Tibial artery (tissue), 4 donors: ENCODE results near the gene RNF4.
"Not testable (repeated sequence)": the region's sequence is repeated elsewhere in the genome, so short reads cannot be mapped to it uniquely, and the experiment has no call there.

Experiments
- DNase-seq, 2 donors: peaks; one replicate each; pipeline ENCODE4 v3.0.0-alpha.2; 2019
- H3K27ac ChIP-seq, 2 donors: fragments of 200-600 bp; sonication (generic) in 1 of 2; 1 replicate in 1 of 2; 2 replicates in 1 of 2; pipeline ENCODE4 v1.5.1; 2018 to 2019; ENCODE audit warnings: mild to moderate bottlenecking in 1 of 2
- H3K27me3 ChIP-seq, 2 donors: fragments of 200-600 bp; sonication (generic) in 1 of 2; one replicate each; pipeline versions ENCODE4 v1.5.1 to v1.6.0; 2016 to 2019
- H3K36me3 ChIP-seq, 3 donors: fragments of 200-600 bp; sonication (generic) in 2 of 3; one replicate each; pipeline ENCODE4 v1.5.1; 2016 to 2019; ENCODE audit warnings: mild to moderate bottlenecking in 2 of 3
- H3K4me1 ChIP-seq, 4 donors: fragments of 200-600 bp; sonication (generic) in 2 of 4; 1 replicate in 3 of 4; 2 replicates in 1 of 4; pipeline ENCODE4 v1.5.1; 2016 to 2019
- H3K4me3 ChIP-seq, 2 donors: fragments of 200-600 bp; sonication (generic) in 1 of 2; 1 replicate in 1 of 2; 2 replicates in 1 of 2; pipeline ENCODE4 v1.5.1; 2018 to 2019; ENCODE audit warnings: mild to moderate bottlenecking in 2 of 2
- H3K9me3 ChIP-seq, 3 donors: fragments of 200-600 bp; sonication (generic) in 1 of 3; one replicate each; pipeline ENCODE4 v1.5.1; 2016 to 2019
- intact Hi-C: fragments of 100-400 bp; cut with DNase I; formaldehyde crosslinking; loops from one replicate; pipeline ENCODE4 v1.15.0; 2023; ENCODE audit warnings: low total_unique reads
- TF ChIP-seq, protein P1 (sequence below), 2 experiments: fragments of 200-600 bp in 1 of 2; fragments of 450-650 bp in 1 of 2; IDR thresholded peaks; one replicate each; pipeline ENCODE4 v1.5.1; 2017 to 2019; ENCODE audit warnings: antibody characterized with exemption in 2 of 2, mild to moderate bottlenecking in 1 of 2, moderate library complexity in 1 of 2

The RNF4 gene

DNA sequence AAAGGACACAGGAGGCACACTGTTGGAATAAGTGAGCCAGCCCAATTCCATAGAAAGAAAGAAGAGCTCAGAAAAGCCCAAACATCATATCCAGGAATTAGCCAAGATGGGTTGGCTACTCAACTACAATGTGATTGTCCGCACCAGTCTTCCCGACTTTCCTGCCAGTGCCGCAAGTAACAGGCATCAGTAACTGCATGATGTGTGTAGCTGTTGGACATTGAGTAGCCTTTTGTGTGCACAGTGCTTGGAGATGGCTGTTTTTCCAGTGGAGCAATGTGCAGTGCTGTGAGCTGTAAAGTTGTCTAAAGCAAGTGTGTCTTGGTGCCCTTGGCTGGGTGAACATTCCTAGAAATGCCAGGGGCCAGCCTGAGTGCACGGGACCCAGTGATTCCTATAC, 38.4 kb downstream of the RNF4 start:
- Histone ChIP-seq H3K27me3 (no peaks in the 10 kb centered on the region), H3K36me3 (peaks cover 7 to 69% (median 30%) of the 10 kb centered on the region in 3 donors), H3K4me3 (no peak overlapping the region), H3K9me3 (no peaks in the 10 kb centered on the region), H3K4me1 (no peaks in the 10 kb centered on the region), H3K27ac (no peak overlapping the region)
- DNase-seq: no peak
- TF ChIP-seq, protein P1, sequence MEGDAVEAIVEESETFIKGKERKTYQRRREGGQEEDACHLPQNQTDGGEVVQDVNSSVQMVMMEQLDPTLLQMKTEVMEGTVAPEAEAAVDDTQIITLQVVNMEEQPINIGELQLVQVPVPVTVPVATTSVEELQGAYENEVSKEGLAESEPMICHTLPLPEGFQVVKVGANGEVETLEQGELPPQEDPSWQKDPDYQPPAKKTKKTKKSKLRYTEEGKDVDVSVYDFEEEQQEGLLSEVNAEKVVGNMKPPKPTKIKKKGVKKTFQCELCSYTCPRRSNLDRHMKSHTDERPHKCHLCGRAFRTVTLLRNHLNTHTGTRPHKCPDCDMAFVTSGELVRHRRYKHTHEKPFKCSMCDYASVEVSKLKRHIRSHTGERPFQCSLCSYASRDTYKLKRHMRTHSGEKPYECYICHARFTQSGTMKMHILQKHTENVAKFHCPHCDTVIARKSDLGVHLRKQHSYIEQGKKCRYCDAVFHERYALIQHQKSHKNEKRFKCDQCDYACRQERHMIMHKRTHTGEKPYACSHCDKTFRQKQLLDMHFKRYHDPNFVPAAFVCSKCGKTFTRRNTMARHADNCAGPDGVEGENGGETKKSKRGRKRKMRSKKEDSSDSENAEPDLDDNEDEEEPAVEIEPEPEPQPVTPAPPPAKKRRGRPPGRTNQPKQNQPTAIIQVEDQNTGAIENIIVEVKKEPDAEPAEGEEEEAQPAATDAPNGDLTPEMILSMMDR (IDR thresholded peaks at IDR 0.05): no peak
- intact Hi-C loops: no loop called here

DNA sequence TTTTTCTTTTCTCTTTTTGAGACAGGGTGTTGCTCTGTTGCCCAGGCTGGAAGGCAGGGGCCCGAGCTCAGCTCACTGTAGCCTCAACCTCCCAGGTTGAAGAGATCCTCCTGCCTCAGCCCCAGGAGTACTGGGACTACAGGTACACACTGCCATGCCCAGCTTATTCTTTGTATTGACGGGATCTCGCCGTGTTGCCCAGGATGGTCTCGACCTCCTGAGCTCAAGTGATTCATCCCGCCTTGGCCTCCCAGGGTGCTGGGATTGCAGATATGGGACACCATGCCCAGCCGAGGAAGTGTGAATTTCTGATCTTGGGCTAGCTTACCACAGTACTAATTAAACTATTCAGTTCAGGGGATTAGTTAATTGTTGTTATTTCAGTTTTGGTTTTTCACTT, 38.9 kb downstream of the RNF4 start:
- TF ChIP-seq, protein P1 (IDR thresholded peaks at IDR 0.05): no peak
- no peak overlapping the region for H3K4me3 ChIP-seq
- no peaks in the 10 kb centered on the region for H3K27me3 ChIP-seq
- no peak for DNase-seq
- no peaks in the 10 kb centered on the region for H3K4me1 ChIP-seq
- peaks cover 13 to 71% (median 36%) of the 10 kb centered on the region in 3 donors for H3K36me3 ChIP-seq
- intact Hi-C loops: no loop called here
- H3K9me3 ChIP-seq: no peaks in the 10 kb centered on the region
- no peak overlapping the region for H3K27ac ChIP-seq

DNA sequence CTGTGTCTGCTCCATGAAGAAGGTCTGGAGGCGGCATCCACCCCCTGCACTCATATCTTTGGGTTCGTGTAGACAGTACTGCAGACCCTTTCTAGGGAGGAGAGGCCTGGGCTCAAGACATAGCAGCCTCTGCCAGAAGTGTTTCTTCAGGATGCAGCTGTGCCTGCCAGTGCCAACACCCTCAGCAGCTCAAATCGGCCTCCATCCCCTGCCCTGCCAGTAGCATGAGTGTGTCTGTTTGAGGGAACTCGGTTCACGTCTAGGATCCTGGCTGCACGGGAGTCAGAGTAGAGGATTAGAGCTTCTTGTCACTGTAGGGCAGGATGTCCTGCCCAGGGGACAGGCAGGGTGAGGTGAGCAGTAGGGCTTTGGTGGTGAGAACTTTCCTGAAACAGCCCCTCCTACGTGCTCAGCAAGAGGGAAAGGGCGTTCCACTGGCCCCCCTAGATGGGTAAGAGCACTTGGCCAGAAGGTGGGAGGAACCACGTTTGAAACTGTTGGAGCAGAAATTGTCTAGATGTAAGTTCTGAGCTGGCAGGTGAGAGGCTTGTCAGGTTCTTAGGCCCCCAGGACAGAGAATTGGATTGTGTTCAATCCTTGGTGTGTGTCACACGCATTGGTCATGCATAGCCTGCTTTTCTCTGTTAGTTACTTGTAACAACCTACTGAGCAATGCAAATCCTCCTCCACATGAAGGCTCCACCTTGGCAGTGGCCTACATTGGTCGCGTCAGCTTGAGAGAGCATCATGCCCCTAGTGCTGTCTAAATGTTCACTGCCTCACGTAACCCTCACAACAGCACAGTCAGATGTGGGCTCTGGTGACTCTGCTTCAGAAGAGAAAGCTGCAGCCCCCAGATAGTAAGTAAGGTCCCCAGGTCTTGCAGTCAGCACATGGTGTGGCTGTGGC, 41.7 kb downstream of the RNF4 start:
- TF ChIP-seq, protein P1 (IDR thresholded peaks at IDR 0.05): no peak
- Histone ChIP-seq H3K9me3 (no peaks in the 10 kb centered on the region), H3K4me3 (no peak overlapping the region), H3K36me3 (peaks cover 34 to 79% (median 58%) of the 10 kb centered on the region in 3 donors), H3K27ac (no peak overlapping the region), H3K27me3 (no peaks in the 10 kb centered on the region), H3K4me1 (peaks cover 0 to 4% (median under 1%) of the 10 kb centered on the region in 4 donors)
- DNase-seq: no peak
- intact Hi-C loops: no loop called here

DNA sequence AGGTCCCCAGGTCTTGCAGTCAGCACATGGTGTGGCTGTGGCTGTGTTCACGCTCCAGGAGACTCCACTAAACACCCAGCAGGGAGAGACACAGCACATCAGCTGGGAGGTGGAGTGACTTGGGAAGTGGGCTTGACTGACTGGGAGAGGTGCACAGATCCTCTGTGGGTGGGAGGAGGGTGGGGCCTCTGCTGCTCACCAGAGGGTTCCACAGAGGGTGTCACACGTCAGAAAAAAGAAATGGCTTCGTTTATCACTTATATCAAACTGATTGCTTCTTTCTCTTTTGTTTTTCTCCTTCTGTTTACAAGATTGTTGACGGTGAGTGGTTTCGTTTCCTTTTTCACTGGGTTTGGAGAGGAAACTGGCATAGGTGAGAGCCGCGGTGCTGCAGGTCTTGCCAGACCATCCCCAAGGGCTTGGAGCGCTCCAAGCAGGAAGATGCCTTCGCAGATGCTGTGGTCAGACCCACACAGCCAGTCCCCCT, 42.8 kb downstream of the RNF4 start:
- intact Hi-C loops: no loop called here

DNA sequence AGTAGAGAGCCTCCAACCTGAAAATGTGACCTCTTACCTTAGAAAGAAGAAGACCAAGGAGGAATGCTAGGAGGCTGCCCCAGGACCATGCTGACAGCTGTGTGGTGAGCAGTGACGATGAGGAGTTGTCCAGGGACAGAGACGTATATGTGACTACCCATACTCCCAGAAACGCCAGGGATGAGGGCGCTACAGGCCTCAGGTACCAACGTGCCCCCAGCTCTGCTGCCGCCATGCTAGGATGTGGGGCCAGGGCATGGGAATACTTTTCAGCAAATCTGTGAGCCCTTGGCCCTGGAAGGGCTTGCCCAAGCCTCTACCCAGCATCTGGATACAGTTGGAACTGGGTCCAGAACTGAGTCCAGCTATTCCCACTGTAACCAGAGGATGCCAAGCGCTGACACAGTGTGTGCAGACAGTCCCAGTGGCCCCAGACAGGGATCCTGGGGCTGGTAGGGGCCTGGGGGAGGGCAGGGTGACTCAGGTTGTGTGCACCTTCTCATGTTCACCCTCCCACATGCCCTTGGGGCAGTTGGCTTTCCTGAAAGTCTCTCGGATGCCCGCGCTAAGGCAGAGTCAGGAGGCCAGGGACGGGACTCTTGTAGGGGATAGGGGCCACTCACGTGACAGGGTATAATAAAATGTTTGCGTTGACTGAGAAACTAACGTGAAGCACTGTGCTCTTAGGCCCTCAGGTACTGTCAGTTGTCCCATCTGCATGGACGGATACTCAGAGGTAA, 43.7 kb downstream of the RNF4 start:
- H3K9me3 ChIP-seq: no peaks in the 10 kb centered on the region
- H3K27me3 ChIP-seq: no peaks in the 10 kb centered on the region
- no peak overlapping the region for H3K4me3 ChIP-seq
- peaks cover 34 to 66% (median 57%) of the 10 kb centered on the region in 3 donors for H3K36me3 ChIP-seq
- intact Hi-C loops: no loop called here
- no peak for DNase-seq
- peaks cover 0 to 20% (median 14%) of the 10 kb centered on the region in 4 donors for H3K4me1 ChIP-seq
- TF ChIP-seq, protein P1 (IDR thresholded peaks at IDR 0.05): no peak
- H3K27ac ChIP-seq: no peak overlapping the region

More for the DNA sequence above, 42.8 kb downstream of the RNF4 start:
- Histone ChIP-seq H3K9me3 (no peaks in the 10 kb centered on the region), H3K36me3 (peaks cover 34 to 70% (median 58%) of the 10 kb centered on the region in 3 donors), H3K27ac (no peak overlapping the region), H3K4me3 (no peak overlapping the region), H3K27me3 (no peaks in the 10 kb centered on the region), H3K4me1 (peaks cover 0 to 15% (median 11%) of the 10 kb centered on the region in 4 donors)
- DNase-seq: no peak
- TF ChIP-seq, protein P1 (IDR thresholded peaks at IDR 0.05): no peak

DNA sequence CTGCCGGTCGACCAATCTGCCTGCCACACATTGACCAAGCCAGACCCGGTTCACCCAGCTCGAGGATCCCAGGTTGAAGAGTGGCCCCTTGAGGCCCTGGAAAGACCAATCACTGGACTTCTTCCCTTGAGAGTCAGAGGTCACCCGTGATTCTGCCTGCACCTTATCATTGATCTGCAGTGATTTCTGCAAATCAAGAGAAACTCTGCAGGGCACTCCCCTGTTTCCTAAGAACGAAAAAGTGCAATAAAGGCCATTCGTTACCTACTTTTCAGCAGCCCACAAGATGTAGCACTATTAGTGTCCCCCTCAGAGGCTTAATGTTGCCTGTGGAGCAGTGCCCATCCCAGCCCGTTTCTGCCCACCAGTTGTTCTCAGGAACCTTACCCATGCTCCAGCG, 45.3 kb downstream of the RNF4 start:
- DNase-seq, intact Hi-C loops: not testable (repeated sequence)
- H3K36me3 ChIP-seq: peaks cover 34 to 53% (median 51%) of the 10 kb centered on the region in 3 donors

DNA sequence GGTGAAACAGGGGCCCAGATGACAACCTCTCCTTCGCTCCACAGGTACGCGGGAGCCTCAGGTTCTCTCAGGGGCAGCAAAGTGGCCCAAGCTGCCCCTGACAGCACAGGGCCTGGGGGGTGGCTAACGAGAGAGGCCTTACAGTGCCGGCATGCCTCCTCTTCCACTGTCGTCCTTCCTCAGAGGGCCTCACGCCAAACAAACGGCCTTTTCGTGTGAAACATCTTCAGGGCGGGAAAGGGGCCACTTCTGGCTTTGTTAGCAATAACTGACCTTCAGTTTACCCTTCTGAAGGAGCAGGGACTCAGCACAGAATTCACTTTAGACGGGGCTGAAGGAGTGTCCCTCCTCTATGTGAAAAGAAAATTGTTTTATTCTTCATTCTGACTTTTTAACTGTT, 46.0 kb downstream of the RNF4 start:
- H3K4me3 ChIP-seq, intact Hi-C loops, DNase-seq, H3K9me3 ChIP-seq, H3K27ac ChIP-seq, H3K27me3 ChIP-seq: not testable (repeated sequence)
- Histone ChIP-seq H3K4me1 (peaks cover 0 to 20% (median 14%) of the 10 kb centered on the region in 4 donors), H3K36me3 (peaks cover 34 to 47% (median 46%) of the 10 kb centered on the region in 3 donors)

More for the DNA sequence above, 45.3 kb downstream of the RNF4 start:
- not testable (repeated sequence) for H3K4me3 ChIP-seq, H3K9me3 ChIP-seq, H3K27ac ChIP-seq, H3K27me3 ChIP-seq
- H3K4me1 ChIP-seq: peaks cover 0 to 20% (median 14%) of the 10 kb centered on the region in 4 donors
